OCI-LY3 (cell line): ENCODE measurements around the gene BAG2.

ENCODE experiments used
- CTCF ChIP-seq: fragments of 200-600, 300-600 bp; sonication (generic); IDR thresholded peaks from 2 replicates; pipeline ENCODE4 v1.5.1; 2014; ENCODE audit warnings: antibody characterized with exemption, low read length, low read depth
- EZH2phosphoT487 ChIP-seq: fragments of 200-600 bp; shearing (Covaris generic); IDR thresholded peaks from 2 replicates; pipeline ENCODE4 v1.6.1; 2018; ENCODE audit warnings: antibody characterized with exemption, mixed run types, low read depth

GRCh38 chr6:57216235-57217101 lies 44.3 kb downstream of the BAG2 start:
- TF ChIP-seq CTCF = no peak
- no peak for TF ChIP-seq EZH2phosphoT487
